ENCODE measurements around the gene CDK5RAP3.
A peak's percentile ranks its signal among the peaks of the same experiment; 100 is the strongest.

Gene CDK5RAP3

DNA sequence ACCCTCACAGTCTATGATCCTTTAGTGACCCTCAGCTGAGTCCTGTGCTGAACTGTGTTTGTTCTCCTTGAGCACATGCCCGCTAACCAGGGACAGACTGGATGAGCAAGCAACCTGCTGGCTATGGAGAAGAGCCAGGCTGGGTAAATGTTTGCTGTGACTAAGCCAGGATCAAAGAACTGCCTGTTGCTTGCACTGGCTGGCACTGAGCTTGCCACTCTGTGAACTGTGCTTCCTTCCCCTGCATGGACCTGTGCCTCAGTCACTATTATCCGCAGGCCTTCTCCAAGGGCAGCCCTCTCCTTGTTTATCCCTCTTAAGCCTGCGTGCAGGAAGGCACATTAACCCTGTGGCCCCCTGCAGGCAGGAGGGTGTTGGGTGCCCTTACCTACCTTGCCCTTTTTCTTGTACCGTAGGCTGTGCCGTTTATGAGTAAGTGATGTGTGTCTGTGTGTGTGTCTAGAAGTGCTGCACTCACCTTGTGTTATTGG, 22.2 kb upstream of the CDK5RAP3 start:
- FAIRE-seq = no peak
- DNase-seq (ENCODE audit: extremely low spot score, insufficient read length, low read depth) = no peak

DNA sequence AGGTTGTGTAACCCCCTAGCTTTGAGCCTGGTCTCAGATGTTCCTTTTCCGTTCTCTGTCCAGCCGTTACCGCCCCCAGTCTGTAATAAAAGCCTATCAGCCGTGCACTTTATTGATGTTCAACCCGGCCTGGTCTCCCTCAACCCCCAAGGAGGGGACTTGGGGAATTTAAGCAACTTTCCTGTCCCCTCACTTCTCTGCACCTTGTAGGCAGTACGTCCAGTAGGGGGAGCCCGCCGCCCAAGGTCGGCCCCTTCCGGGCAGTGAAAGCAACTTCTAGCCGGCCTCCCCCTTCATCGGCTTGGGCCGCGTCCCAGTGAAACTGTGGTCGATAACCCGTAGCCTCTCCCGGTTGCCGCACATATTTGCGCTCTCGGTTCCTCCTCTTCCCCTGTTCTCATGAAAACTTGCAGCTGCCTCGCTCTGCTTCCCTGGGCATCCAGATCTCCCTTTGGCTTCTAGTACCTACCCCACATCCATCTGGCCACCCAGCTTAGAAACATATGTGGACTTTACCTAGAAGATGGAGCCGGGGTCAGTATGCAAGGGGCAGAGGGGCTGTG, 21.6 kb upstream of the CDK5RAP3 start:
- DNase-seq (ENCODE audit: extremely low spot score, insufficient read length, low read depth) = peak; percentile 42
- FAIRE-seq = peak; percentile 84

DNA sequence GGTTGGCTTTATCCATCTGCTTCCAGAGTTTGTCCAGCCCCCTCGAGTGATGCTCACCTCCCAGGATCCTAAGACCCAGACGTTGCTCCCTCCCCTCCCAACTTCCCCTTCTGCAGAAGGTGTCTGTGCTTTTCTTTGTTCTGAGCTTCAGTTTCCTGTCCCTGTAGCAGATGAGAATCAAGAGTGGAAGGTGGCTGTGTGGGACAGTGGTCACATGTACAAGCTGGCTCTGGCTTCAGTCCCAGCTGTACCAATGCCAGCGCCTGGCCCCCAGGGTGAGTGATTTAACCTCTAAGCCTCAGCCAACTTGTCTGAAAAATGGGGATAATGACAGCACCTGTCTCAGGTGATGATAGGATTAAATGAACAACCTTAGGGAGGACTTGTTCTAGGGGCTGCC, 21.0 kb upstream of the CDK5RAP3 start:
- FAIRE-seq (peak; percentile 73), DNase-seq (ENCODE audit: extremely low spot score, insufficient read length, low read depth) (no peak)

DNA sequence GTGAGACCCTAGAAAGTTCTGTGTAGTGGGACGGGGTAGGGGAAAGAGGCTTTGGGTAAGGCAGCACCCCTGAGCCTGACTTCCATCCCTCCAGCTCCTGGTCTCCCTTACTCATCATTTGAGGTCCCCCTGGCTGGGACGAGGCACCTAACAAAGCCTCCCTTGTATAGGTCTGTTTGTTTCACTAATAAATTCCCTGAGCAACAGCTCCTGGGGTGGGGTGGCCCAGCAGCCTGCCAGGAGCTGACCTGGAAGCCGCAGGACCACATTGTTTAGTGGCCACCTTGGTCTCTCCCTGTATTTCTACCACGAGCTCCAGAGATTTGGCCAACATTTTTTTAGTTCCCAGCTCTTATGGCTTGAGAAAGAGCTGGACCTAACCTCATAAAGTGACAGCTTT, 20.5 kb upstream of the CDK5RAP3 start:
- DNase-seq (ENCODE audit: extremely low spot score, insufficient read length, low read depth) (no peak), FAIRE-seq (no peak)

DNA sequence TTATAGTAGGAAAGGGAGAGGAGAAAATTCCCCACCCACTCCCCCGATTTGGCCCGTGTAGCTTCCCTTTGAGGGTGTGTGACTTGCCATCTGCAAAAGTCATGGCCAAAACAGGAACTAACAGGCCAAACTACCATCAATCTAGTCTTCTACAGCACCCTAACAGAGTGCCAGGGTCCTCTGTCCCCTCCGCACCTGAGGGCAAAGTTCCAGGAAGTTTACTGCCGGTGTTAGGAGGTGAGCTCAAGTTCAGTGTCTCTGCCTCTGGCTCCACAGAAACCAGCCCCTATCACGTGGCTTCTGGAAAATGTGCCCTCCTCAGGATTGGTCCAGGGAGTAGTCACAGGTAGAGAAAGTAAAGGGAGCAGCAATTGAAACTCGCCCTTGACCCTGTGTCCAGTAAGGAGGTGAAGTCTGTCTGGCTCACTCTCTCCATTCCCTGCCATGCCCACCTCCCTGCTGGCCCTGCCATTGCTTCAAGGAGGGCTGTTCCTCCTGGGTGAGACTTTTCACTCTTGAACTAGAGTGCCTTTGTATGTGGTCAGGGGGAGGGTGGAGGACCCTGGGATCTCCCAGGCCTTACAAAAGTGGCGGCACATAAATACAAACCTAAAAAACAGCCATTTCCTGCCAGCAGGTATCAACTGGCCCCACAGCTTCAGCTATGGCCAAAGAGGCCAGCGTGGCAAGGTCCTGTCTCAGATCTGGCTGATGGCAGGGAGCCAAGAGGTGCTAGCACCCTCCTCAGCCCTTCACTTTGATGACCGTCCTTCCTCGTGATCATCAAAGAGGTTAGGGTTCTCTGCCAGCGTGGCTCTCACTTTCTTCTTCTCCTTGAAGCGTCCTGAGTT, 18.5 kb upstream of the CDK5RAP3 start:
- FAIRE-seq = no peak

DNA sequence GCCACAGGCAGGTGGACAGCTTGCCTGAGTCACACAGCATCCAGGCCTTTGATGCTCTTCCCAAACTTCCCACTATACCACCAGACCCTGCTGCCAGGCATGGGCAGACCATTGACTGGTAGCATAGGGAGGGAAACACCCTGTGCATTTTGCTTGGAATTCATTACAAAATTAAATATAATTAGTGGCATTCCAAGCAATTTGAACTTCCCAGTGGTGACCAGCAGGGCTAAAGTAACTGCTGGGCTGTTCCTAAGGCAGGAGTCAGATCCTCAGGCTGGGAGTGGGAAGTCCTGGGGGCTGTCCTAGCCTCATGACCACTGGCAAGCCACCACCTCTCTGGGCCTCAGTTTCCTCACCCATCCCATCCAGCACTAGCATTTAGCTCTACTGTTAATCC, 17.0 kb upstream of the CDK5RAP3 start:
- FAIRE-seq (no peak), DNase-seq (ENCODE audit: extremely low spot score, insufficient read length, low read depth) (no peak)

More for the DNA sequence above, 18.5 kb upstream of the CDK5RAP3 start:
- no peak for DNase-seq (ENCODE audit: extremely low spot score, insufficient read length, low read depth)

DNA sequence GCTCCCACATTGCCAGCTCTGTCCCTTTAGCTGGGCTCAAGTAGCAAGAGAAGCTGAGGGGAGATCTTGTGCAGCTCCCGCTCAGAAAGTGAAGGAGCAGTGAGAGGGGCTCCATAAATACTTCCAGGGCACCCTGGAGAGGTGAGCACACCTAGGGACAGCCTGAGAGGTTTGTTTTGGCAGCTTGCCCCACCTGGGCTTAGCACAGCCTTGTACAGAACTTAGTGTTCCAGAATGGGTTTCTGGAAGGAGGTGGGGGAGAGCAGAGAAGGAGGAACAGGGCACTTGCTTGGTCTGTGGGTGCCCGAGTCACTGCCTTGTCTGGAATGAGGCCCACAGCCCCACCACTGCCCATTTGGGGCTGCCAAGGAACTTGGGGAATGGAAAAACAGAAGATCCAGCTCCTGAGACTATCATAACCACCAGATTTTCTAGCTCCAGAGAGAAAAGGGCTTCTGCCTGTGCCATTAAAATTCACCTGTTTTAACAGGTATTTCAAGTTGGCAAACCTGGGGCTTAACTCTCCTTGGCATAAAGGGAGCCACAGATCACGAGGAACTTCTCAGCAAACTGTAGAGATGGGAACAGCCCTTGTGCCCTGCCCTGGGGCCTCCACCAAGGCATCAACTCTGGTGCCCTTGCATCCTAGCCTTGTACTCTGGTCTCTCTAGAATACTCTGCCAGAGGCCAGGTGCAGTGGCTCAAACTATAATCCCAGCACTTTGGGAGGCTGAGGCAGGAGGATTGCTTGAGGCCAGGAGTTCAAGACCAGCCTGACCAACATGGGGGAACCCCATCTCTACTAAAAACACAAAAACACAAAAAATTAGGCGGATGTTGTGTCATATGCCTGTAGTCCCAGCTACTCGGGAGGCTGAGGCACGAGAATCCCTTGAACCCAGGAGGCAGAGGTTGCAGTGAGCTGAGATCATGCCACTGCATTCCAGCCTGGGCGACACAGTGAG, 15.1 kb upstream of the CDK5RAP3 start:
- FAIRE-seq (no peak), DNase-seq (ENCODE audit: extremely low spot score, insufficient read length, low read depth) (no peak)

DNA sequence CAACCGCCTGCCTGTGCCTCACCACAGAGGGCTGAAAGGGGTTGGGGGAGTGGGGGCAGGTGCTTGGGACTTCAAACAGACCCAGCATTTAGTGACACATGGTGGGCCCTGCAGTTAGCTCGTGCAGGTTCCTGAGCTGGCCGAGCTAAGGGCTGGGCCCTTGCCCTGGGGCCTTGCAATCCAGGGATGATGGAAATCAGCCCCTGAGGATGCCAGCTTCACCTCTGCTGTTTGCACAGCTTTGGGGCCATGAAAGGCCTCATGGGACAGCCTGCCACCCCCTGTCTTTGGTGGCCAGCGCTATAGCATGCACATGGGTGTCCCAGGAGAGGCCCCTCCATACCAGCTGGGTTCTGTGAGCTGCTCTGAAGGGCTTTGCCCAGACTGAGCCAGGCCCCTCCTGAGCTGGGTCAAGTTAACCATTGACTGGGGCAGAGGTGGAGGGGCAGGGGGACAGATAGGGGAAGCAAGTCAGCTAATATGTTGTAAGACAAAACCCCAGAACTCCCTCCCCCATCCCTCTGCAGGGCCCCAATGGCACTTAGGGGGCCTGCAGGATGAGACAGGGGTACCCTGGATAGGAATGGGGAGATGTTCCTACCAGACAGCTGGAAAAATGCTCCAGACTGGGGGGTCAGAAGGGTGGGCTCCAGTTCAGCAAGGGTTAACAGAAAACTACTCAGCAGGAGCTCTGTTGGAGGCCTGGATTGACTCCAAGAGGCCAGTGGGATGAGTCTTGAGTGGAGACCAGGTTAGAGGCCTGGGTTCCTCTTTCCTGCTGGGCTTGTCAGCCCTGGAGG, 13.9 kb upstream of the CDK5RAP3 start:
- no peak for FAIRE-seq
- DNase-seq (ENCODE audit: extremely low spot score, insufficient read length, low read depth) = no peak

DNA sequence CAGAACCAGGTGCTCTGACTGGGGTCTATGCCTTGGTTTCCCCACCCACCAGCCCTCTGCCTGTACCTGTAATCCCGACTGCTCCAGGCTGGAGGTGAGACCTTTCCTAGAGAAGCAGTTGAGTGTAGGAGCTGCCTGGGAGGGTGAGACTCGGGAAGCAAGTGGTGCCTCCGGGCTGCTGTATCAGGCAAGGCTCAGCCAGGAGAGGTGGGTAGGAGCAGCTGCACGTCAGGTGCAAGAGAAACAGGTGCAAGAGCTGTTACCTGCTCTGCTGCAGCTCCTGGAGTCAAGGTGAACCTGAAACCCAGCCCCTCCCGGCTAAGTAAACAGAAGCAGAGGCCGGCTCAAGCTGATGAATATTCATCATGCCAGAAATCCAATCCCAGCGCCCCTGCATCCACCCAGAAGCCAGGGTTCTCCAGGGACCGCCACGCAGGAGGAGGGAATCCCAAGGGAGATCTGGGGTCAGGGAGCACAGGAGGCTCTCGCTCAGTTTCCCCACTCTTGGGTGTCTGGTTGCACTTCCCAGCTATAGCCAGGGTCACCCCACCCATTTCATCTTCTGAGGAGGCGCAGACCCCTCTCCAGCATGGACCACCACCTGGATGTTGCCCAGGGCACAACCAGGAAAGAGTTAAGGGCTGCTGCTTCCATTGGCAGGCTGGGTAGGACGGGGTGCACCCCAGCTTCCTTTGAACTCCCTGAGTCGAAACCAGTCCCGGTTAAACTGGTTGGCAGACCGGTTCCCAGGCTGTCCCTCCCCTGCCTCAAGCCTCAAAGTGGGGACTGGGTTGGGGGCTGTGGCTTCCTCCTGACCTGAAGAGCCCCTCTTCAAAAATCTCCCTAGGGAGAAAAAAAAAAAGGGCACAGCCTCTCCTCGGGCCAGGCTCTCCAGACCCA, 13.1 kb upstream of the CDK5RAP3 start, which contains the start of gene PRR15L:
TSS of gene PRR15L (minus strand) at position 293 of the 900 bp plus-strand sequence. CDS start 4,649 bp downstream, outside the sequence.
- DNase-seq (ENCODE audit: extremely low spot score, insufficient read length, low read depth) (no peak), FAIRE-seq (no peak)

DNA sequence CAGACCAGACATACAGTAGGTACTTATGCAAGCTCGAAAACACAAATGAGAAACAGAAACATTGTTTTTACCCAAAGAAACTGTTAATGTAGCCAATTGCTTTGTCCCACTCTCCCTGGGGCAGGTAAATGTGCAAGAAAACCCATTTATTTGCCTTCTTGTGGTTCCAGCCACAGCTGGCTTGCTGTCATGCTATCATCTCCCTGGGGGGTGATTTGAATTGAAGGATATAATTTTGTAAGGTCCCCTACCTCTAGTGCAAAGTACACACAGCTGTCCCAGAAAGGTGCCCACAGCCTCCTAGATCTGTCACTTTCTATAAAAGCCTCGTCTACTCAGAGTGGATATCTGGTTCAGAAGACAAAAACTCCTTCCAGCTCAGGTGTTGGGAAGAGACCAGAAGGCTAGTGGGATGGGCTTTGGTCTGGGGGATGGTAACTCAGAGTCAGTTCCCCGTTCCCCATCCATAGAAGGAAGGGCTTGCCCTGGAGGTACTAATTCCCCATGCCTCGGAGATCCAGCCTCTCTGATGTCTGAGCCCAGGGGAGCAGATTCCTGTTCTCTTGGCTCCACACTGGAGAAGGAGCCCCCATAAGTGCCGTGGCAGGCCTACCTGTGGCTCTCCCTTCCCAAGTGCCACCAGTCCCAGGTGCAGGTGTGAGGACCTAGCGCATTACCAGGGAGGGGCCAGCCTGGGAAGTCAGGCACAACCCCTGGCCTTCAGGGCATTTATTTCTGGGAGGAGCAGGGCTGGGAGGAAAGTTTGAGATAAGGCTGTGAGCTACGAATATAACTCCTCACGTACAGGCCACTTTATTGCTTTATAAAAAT, 10.9 kb upstream of the CDK5RAP3 start:
- FAIRE-seq = no peak
- no peak for DNase-seq (ENCODE audit: extremely low spot score, insufficient read length, low read depth)

DNA sequence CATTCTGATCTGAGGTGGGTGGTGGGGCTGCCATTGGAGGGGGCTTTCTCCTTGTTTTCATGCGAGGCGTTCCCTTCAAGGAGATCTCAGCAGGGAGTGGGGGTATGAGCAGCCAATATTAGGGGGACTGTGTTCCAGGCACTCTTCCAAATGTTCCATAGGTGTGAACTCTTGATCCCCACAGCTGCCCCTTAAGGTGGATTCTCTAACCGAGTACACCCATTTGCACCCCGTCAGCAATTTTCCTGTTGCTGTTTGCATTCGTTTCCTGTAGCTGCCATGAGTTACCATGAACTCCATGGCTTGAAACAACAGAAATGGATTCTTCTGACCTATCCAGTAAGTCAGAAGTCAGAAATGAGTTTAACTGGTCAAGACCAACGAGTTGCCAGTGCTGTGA, 9.5 kb upstream of the CDK5RAP3 start:
- DNase-seq (ENCODE audit: extremely low spot score, insufficient read length, low read depth) = no peak
- FAIRE-seq = no peak

DNA sequence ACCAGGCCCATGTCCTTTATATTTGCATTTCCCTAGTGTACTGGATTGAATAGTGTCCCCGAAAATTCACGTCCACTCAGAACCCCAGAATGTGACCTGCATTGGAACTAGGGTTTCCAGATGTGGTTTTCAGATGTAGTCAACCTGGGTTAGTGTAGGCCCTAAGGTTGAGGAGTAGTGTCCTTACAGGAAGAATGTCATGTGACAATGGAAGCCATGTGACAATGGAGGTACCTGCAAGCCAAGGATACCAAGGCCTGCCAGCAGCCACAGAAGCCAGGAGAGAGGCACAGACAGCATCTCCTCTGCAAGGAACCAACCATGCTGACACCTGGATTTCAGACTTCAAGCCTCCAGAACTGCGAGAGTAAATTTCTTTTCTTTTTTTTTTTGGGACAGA, 8.0 kb upstream of the CDK5RAP3 start:
- DNase-seq (ENCODE audit: extremely low spot score, insufficient read length, low read depth) (no peak), FAIRE-seq (no peak)

DNA sequence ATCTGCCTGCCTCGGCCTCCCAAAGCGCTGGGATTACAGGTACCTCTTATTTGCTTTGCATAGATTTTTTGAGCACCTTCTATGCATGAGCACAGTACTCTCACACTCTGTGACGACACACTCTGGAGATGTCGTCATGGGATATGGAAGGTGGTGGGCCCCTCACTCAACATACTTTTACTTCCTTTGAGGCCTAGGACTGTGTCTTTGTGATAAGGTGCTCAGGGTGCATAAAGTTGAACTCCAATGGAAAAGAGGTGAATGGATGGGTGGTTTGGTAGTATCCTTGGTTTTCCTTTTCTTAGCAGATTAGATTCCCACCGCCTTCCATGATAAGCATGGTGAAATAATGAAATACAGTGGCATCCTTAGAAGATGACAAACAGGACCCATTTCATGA, 6.1 kb upstream of the CDK5RAP3 start:
- DNase-seq (ENCODE audit: extremely low spot score, insufficient read length, low read depth) (no peak), FAIRE-seq (no peak)

DNA sequence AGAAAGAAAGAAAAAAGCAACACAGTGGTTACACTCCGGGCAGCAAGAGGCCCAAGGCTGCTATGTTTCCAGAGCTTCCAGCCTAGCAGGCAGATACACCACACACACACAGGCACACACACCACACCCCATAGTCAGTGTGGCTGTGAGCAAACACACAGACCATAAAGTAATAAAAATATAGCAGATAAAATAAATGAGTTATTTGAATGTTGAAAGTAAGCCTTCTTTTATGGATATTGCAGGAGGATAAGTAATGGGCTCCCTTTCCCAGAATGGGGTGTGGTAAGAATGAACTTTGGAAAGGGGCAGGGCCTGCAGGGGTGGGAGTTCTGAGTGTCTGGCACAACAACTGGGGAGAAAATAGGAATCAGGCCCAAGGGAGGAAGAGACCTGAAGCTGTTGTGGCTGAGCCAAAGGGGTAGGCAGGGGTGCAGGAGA, 4.8 kb upstream of the CDK5RAP3 start:
- DNase-seq (ENCODE audit: extremely low spot score, insufficient read length, low read depth) = no peak
- FAIRE-seq = no peak

DNA sequence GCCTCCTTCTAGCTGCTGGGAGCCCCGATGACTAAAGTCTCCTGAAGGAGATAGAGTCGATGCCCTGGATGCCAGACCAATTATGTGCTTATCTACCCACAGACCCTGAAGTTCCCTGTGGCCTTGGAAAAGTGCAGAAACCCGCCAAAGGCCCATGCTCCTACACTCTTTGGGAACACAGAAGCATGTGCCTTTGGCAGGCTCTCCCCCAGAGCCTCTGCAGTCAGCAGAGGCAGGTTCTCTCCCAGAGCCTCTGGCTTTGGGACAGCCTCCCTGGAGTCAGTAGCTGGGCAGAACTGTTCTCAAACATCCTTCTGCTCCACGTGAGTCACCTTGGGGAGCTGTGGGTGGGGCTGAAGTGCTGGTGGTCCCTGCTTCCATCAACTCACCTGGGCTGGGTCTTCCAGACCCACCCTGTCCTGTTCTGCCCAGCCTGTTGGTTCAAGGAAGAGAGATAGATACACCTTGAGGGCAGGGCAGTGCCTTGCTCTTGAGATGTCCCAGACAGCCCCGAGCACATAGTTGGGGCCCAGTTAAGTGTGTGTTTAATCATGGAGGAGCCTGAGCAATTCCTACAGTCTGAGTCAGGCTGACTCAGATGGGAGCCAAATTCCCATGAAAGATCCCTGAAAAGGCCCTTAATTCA, 3.2 kb upstream of the CDK5RAP3 start:
- DNase-seq (ENCODE audit: extremely low spot score, insufficient read length, low read depth) = no peak
- FAIRE-seq = no peak

DNA sequence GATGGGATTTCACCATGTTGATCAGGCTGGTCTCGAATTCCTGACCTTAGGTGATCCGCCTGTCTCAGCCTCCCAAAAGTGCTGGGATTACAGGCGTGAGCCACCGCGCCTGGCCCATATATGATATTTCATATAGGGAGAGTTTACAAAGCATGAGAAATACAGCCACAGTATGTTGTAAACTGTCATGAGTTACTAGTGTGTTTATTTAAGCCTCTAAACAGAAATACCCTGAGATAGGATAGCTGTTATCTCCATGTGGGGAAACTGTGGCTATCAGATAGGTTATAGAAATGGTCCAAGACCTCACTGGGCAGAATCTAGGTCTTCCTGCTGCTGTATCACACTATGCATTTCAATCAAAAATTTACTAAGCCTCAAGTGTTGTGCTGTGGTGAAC, 2.1 kb upstream of the CDK5RAP3 start:
- DNase-seq (ENCODE audit: extremely low spot score, insufficient read length, low read depth) (no peak), FAIRE-seq (no peak)

Data from GM18507 (cell line).